Measurements from ENCODE around the gene SIGLEC7. TPM values are rescaled to one million over a fixed set of nuclear protein-coding genes. Genes with fewer than 3 reads are reported as not detected.

Gene SIGLEC7
- total RNA-seq, 4 donors from 2014 or later = 1.9 to 10.7 (median 6.3) TPM

GRCh38 chr19:51116736-51117286 is 25.3 kb upstream of the SIGLEC7 start:
- ATAC-seq (ENCODE audit: low FRiP score) (no peak), DNase-seq (ENCODE audit: low spot score) (no peak)
- TF ChIP-seq CTCF (IDR thresholded peaks at IDR 0.05) = no peak

- ATAC-seq (ENCODE audit: low FRiP score) = no peak
- no peak for DNase-seq (ENCODE audit: low spot score)
Observed at GRCh38 chr19:51119101-51119500, 23.0 kb upstream of the SIGLEC7 start.

GRCh38 chr19:51119611-51120010 is 22.5 kb upstream of the SIGLEC7 start:
- ATAC-seq (ENCODE audit: low FRiP score) (no peak), DNase-seq (ENCODE audit: low spot score) (no peak)
- TF ChIP-seq CTCF (IDR thresholded peaks at IDR 0.05) = no peak

More at GRCh38 chr19:51119101-51119500, 23.0 kb upstream of the SIGLEC7 start:
- no peak for TF ChIP-seq CTCF (IDR thresholded peaks at IDR 0.05)

GRCh38 chr19:51120160-51120559 is 21.9 kb upstream of the SIGLEC7 start:
- DNase-seq (ENCODE audit: low spot score) = no peak
- no peak for TF ChIP-seq CTCF (IDR thresholded peaks at IDR 0.05)
- no peak for ATAC-seq (ENCODE audit: low FRiP score)

- ATAC-seq (ENCODE audit: low FRiP score) = no peak
- TF ChIP-seq CTCF (IDR thresholded peaks at IDR 0.05) = no peak
- no peak for DNase-seq (ENCODE audit: low spot score)
Observed at GRCh38 chr19:51121257-51121656, 20.8 kb upstream of the SIGLEC7 start.

DNA sequence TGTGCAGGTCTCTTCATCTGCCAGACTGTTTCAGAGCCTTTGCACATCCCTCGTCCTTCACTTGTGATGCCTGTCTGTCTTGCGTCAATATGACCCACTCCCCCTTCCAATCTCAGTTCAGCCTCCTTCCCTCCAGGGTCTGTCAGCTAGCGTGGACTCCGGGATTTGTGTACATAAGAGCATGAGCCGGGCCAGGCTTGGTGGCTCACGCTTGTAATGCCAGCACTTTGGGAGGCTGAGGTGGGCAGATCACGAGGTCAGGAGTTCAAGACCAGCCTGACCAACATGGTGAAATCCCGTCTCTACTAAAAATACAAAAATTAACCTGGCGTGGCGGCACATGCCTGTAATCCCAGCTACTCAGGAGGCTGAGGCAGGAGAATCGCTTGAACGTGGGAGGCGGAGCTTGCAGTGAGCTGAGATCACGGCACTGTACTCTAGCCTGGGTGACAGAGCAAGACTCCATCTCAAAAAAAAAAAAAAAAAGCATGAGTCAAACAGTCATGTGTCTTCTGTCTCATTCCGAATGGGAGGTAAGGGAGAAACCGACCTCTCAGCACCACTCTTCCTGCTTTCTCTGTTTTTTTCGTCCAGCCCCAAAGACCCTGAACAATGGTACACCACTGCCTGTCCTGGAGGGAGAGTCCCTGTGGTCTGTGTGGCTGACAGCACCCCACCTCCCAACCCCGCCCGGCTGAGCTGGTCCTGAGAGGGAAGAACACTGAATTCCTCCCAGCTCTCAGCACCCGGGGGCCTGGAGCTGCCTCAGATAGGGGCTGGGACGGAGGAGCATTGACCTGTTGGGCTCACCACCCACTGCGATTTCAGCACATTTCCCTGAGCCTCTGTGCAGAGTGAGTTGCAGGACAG is 19.8 kb upstream of the SIGLEC7 start:
- TF ChIP-seq CTCF (IDR thresholded peaks at IDR 0.05) = no peak
- DNase-seq (ENCODE audit: low spot score) (no peak), ATAC-seq (ENCODE audit: low FRiP score) (no peak)

- TF ChIP-seq CTCF (IDR thresholded peaks at IDR 0.05) = no peak
- DNase-seq (ENCODE audit: low spot score) (no peak), ATAC-seq (ENCODE audit: low FRiP score) (no peak)
Observed at GRCh38 chr19:51123381-51123800, 18.7 kb upstream of the SIGLEC7 start.

All from omental fat pad (tissue), 4 donors.